ENCODE data around the gene SSBP2. TPM values are rescaled to one million over a fixed set of nuclear protein-coding genes. Genes with fewer than 3 reads are reported as not detected.

The SSBP2 gene
- total RNA-seq, 1 experiment from 2014 or later = 5.2 TPM

- no peak overlapping the region for H3K9ac ChIP-seq (ENCODE audit: low read length)
- H3K79me2 ChIP-seq (ENCODE audit: insufficient read depth, low read length) = no peaks in the 10 kb centered on the region
- ChIA-PET RAD21 (ENCODE audit: low non-redundant PET in 1 of 2, low total read pairs in 2 of 2, uncharacterized antibody in 2 of 2, unreplicated experiment in 2 of 2) (no interaction called here), CTCF (no interaction called here), POLR2A (no interaction called here)
- DNase-seq (ENCODE audit: low read depth, low spot score) = no peak
- no peaks in the 10 kb centered on the region for H3K9me3 ChIP-seq (ENCODE audit: control insufficient read depth in 1 of 2, insufficient read depth in 1 of 2, low read depth in 1 of 2, low read length in 2 of 2)
- H3K4me3 ChIP-seq (replicated peaks in 1 of 2; ENCODE audit: low read depth in 1 of 2, low read length in 2 of 2) = no peak overlapping the region
- ATAC-seq = no peak
- H3K4me1 ChIP-seq (ENCODE audit: control insufficient read depth in 1 of 2, insufficient read depth in 2 of 2, low read length in 2 of 2) = no peaks in the 10 kb centered on the region
- H3K27me3 ChIP-seq (ENCODE audit: insufficient read depth, low read length) = no peaks in the 10 kb centered on the region
- TF ChIP-seq POLR2AphosphoS5 (IDR thresholded peaks at IDR 0.05; ENCODE audit: low read depth, low read length) (no peak), CEBPB (IDR thresholded peaks at IDR 0.05; ENCODE audit: low read depth) (no peak), SRF (IDR thresholded peaks at IDR 0.05; ENCODE audit: low read depth) (no peak), RAD21 (IDR thresholded peaks at IDR 0.05; ENCODE audit: low read depth) (no peak), TCF7L2 (IDR thresholded peaks at IDR 0.05; ENCODE audit: borderline replicate concordance, extremely low read depth, insufficient read depth, insufficient read length) (no peak), EZH2phosphoT487 (IDR thresholded peaks at IDR 0.05; ENCODE audit: borderline replicate concordance) (no peak), ZNF274 (IDR thresholded peaks at IDR 0.05; ENCODE audit: low read depth, low read length) (no peak), EGR1 (IDR thresholded peaks at IDR 0.05; ENCODE audit: low read depth) (no peak), POLR2A (IDR thresholded peaks at IDR 0.05; ENCODE audit: borderline replicate concordance, extremely low read depth, insufficient read depth, insufficient read length) (no peak), SP1 (IDR thresholded peaks at IDR 0.05; ENCODE audit: low read depth) (no peak), ATF3 (IDR thresholded peaks at IDR 0.05) (no peak)
- no peaks in the 10 kb centered on the region for H4K20me1 ChIP-seq (ENCODE audit: insufficient read depth)
- no peak overlapping the region for H3K27ac ChIP-seq (ENCODE audit: low read depth, low read length)
- no peaks in the 10 kb centered on the region for H3K36me3 ChIP-seq (ENCODE audit: control insufficient read depth in 1 of 2, insufficient read depth in 2 of 2, low read length in 2 of 2)
- no peak overlapping the region for H2AFZ ChIP-seq (ENCODE audit: low read depth, low read length, poor library complexity, severe bottlenecking)
- no peak overlapping the region for H3K4me2 ChIP-seq (ENCODE audit: low read length)
- BruUV-seq (replicated peaks) = no TSS peak
- intact Hi-C loops (cut with micrococcal nuclease) = no loop called here
- H3K9me2 ChIP-seq (ENCODE audit: insufficient read depth) = no peaks in the 10 kb centered on the region
These were observed 56.2 kb downstream of the SSBP2 start for GRCh38 chr5:81694726-81695125.

GRCh38 chr5:81688215-81688614 is 62.7 kb downstream of the SSBP2 start:
- H3K4me1 ChIP-seq (ENCODE audit: control insufficient read depth in 1 of 2, insufficient read depth in 2 of 2, low read length in 2 of 2) = no peaks in the 10 kb centered on the region
- no peaks in the 10 kb centered on the region for H4K20me1 ChIP-seq (ENCODE audit: insufficient read depth)
- no peaks in the 10 kb centered on the region for H3K27me3 ChIP-seq (ENCODE audit: insufficient read depth, low read length)
- CTCF ChIA-PET = no interaction called here
- ATAC-seq (no peak), DNase-seq (ENCODE audit: low read depth, low spot score) (no peak)
- no peak overlapping the region for H3K27ac ChIP-seq (ENCODE audit: low read depth, low read length)
- no peaks in the 10 kb centered on the region for H3K79me2 ChIP-seq (ENCODE audit: insufficient read depth, low read length)
- no peaks in the 10 kb centered on the region for H3K9me3 ChIP-seq (ENCODE audit: control insufficient read depth in 1 of 2, insufficient read depth in 1 of 2, low read depth in 1 of 2, low read length in 2 of 2)
- TF ChIP-seq ZFX (IDR thresholded peaks at IDR 0.05) (no peak), EZH2 (IDR thresholded peaks at IDR 0.05) (no peak), EZH2phosphoT487 (IDR thresholded peaks at IDR 0.05; ENCODE audit: borderline replicate concordance) (no peak), ELF1 (IDR thresholded peaks at IDR 0.05; ENCODE audit: borderline replicate concordance, low read depth) (no peak), CEBPB (IDR thresholded peaks at IDR 0.05; ENCODE audit: low read depth) (no peak)
- H3K4me2 ChIP-seq (ENCODE audit: low read length) = no peak overlapping the region
- POLR2A ChIA-PET = no interaction called here
- no peak overlapping the region for H3K9ac ChIP-seq (ENCODE audit: low read length)
- no peak overlapping the region for H2AFZ ChIP-seq (ENCODE audit: low read depth, low read length, poor library complexity, severe bottlenecking)
- intact Hi-C loops (cut with micrococcal nuclease) = no loop called here
- no peak overlapping the region for H3K4me3 ChIP-seq (replicated peaks in 1 of 2; ENCODE audit: low read depth in 1 of 2, low read length in 2 of 2)
- H3K9me2 ChIP-seq (ENCODE audit: insufficient read depth) = no peaks in the 10 kb centered on the region
- RAD21 ChIA-PET (ENCODE audit: low non-redundant PET in 1 of 2, low total read pairs in 2 of 2, uncharacterized antibody in 2 of 2, unreplicated experiment in 2 of 2) = no interaction called here
- BruUV-seq (replicated peaks) = no TSS peak
- H3K36me3 ChIP-seq (ENCODE audit: control insufficient read depth in 1 of 2, insufficient read depth in 2 of 2, low read length in 2 of 2) = no peaks in the 10 kb centered on the region

All from HCT116 (cell line).